Central memory CD8-positive, alpha-beta T cell (primary cell): ENCODE measurements around the gene ZER1.

ENCODE experiments used
- ATAC-seq: fragments of 150-1000 bp; cut with Tn5 transposase; replicated peaks from 2 replicates; pipeline ENCODE4 v1.10.0; 2022; ENCODE audit warnings: mild to moderate bottlenecking, moderate FRiP score, moderate number of reproducible peaks; ENCODE audit not compliant: poor library complexity, severe bottlenecking; ENCODE audit errors: extremely low read depth
- DNase-seq, 2 donors: peaks; one replicate each; pipeline ENCODE4 v3.0.0; 2021; ENCODE audit warnings: low spot score in 2 of 2
- H3K27ac Mint-ChIP-seq: one replicate; pipeline ENCODE4 v1.8.0; 2022; ENCODE audit warnings: low read depth, mild to moderate bottlenecking, moderate library complexity, mixed read lengths
- H3K27me3 Mint-ChIP-seq: one replicate; pipeline ENCODE4 v1.8.0; 2022; ENCODE audit warnings: mixed read lengths
- H3K36me3 Mint-ChIP-seq: one replicate; pipeline ENCODE4 v1.8.0; 2022; ENCODE audit warnings: mild to moderate bottlenecking, moderate library complexity, mixed read lengths; ENCODE audit not compliant: insufficient read depth
- H3K4me1 Mint-ChIP-seq: one replicate; pipeline ENCODE4 v1.8.0; 2022; ENCODE audit warnings: mixed read lengths
- H3K4me3 Mint-ChIP-seq: one replicate; pipeline ENCODE4 v1.8.0; 2022; ENCODE audit warnings: mild to moderate bottlenecking, moderate library complexity, mixed read lengths
- H3K9me3 Mint-ChIP-seq: one replicate; pipeline ENCODE4 v1.8.0; 2022; ENCODE audit warnings: mixed read lengths

Gene ZER1

DNA sequence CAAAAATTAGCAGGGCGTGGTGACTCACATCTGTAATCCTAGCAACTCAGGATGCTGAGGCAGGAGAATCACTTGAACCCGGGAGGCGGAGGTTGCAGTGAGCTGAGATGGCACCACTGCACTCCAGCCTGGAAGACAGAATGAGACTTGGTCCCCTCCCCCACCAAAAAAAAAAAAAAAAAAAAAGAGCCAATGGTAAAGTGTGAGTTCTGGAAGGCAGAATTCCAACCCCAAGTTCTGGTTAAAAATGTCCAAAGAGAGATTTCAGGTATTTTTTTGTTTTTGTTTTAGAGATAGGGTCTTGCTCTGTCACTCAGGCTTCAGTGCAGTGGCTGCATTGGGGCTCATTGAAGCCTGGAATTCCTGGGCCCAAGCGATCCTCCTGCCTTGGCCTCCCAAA is 84.3 kb downstream of the ZER1 start:
- no peaks in the 10 kb centered on the region for H3K9me3 Mint-ChIP-seq
- peak overlapping the region; percentile 81 for H3K4me3 Mint-ChIP-seq
- H3K27ac Mint-ChIP-seq, result peak overlapping the region; percentile 99
- peaks cover 28% of the 10 kb centered on the region for H3K36me3 Mint-ChIP-seq
- no peak for DNase-seq
- H3K4me1 Mint-ChIP-seq, result peaks cover 61% of the 10 kb centered on the region
- no peaks in the 10 kb centered on the region for H3K27me3 Mint-ChIP-seq
- no peak for ATAC-seq

DNA sequence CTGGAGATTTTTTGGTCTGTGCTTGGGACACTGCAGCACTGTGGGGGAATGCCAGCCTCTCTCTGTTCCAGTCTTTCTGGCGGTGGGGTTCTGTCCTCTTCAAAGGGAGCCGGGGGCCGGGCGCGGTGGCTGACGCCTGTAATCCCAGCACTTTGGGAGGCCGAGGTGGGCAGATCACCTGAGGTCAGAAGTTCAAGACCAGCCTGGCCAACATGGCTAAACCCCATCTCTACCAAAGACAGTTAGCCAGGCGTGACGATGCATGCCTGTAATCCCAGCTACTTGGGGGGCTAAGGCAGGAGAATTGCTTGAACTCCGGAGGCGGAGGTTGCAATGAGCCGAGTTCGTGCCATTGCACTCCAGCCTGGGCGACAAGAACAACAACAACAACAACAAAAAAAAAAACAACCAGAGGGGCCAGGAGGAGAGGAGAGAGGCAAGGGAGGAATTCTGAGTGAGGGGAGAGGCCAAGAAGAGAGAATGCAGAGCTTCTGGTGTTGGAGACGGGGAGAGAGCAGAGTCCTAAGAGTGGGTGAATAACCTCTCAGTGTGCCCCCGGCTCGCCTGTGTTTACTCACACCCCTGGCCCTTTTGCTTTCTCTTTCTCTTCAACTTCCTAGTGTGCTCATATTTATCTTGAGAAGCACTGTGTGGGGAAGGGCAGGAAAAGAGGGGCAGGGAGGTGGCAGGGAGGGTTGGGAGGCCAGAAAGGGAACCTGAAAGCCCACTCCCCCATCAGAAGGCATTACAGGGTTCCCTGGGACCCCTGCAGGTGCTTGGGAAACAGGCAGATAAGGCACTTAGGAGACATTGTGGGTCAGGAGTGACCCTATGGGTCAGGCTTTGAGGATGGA is 85.9 kb downstream of the ZER1 start:
- no peak for DNase-seq
- no peaks in the 10 kb centered on the region for H3K27me3 Mint-ChIP-seq
- H3K36me3 Mint-ChIP-seq, result peaks cover 14% of the 10 kb centered on the region
- peaks cover 51% of the 10 kb centered on the region for H3K4me1 Mint-ChIP-seq
- no peaks in the 10 kb centered on the region for H3K9me3 Mint-ChIP-seq
- peak overlapping the region; percentile 99 for H3K27ac Mint-ChIP-seq
- peak; percentile 24 for ATAC-seq
- H3K4me3 Mint-ChIP-seq, result peak overlapping the region; percentile 92

DNA sequence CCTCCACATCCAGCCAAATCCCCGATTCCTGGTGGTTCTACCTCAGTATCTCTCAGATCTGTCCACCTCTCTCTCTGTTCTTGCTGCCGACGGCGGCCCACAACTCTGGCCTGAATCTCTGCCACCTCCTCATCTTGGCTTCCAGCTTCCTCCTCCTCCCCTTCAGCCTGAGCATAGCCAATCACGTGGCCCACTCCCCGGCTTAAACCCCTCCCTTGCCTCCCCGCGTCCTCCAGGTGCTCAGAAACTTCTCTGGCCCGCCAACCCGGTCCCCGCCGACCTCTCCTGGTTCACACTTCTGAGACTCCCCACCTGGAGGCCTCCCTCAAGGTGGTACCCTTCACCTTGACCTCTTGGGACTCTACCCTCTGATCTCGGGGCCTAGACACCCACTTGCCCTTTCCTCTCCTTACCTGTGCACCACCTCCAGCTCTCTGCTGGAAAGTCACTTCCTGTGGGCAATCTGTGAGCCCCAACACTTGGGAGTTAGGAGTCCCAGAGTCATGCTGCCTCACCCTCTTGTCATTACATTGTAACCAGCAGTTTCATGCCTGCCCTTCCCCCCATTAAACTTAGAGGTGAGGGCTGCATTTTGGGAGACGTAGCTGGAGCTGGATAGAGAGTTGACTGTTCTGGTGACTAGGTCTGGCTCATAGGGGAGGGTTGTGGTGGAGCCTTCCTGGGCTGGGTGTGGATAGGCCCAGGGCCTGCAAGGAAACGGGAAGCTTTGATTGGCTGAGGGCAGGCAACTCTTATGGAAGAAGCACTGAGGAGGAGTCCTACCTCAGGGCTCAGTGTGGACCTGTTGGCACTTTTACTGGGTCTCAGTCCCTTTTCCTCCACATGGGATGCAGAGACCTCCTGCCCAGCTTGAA is 87.2 kb downstream of the ZER1 start:
- Mint-ChIP-seq H3K4me3 (peak overlapping the region; percentile 92), H3K27me3 (no peaks in the 10 kb centered on the region), H3K36me3 (peaks cover 11% of the 10 kb centered on the region), H3K27ac (peak overlapping the region; percentile 99), H3K9me3 (no peaks in the 10 kb centered on the region), H3K4me1 (peaks cover 45% of the 10 kb centered on the region)
- DNase-seq (peak; percentile 48 to 52), ATAC-seq (peak; percentile 50)

DNA sequence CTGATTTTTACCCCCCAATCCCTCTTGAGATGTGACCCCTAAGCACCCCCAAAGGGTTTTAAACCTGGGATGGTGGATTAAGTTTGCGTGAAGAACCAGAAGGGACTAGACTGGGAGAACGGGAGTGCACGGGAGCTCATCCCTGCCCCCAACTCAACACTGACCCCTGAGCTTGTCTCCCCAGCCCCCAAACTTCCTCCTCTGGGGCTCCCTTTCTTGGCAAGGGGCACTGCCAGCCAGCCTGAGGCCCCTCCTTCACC is 87.7 kb downstream of the ZER1 start:
- peaks cover 11% of the 10 kb centered on the region for H3K36me3 Mint-ChIP-seq
- no peaks in the 10 kb centered on the region for H3K27me3 Mint-ChIP-seq
- H3K27ac Mint-ChIP-seq, result peak overlapping the region; percentile 99
- no peaks in the 10 kb centered on the region for H3K9me3 Mint-ChIP-seq
- H3K4me1 Mint-ChIP-seq, result peaks cover 45% of the 10 kb centered on the region
- DNase-seq, result no peak
- H3K4me3 Mint-ChIP-seq, result peak overlapping the region; percentile 92
- no peak for ATAC-seq

DNA sequence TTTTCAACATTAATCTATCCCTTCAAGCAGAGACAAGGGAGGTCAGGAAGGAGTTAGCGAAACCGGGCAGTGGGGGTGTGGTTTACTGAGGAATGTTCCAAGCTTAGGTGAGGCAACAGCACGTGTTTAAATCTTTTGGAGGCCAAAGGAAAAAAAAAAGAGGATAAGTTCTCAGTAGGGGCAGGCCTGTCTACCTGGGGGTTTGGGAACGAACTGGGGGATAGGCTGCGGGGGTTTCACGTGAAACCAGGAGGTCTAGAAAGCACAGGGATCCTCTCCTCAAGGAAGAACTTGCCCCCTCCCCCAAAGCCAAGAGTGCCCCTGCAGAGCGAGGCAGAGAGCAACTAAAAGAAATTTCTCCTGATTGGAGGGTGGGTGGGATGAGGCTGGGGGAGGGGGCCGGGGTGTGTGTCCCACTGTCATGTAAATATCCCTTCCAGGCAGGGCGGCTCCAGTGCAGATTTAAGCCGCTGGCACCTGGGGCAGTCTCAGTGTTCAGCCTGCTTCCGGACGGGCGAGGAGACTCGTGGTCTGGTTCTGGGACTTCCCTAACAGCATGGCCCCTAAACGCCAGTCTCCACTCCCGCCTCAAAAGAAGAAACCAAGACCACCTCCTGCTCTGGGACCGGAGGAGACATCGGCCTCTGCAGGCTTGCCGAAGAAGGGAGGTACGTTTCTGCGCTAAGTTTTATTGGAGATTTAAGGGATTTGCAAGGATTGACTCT is 88.2 kb downstream of the ZER1 start:
- H3K27ac Mint-ChIP-seq, result peak overlapping the region; percentile 99
- peaks cover 45% of the 10 kb centered on the region for H3K4me1 Mint-ChIP-seq
- peak; percentile 31 for ATAC-seq
- H3K27me3 Mint-ChIP-seq, result no peaks in the 10 kb centered on the region
- no peak for DNase-seq
- peaks cover 10% of the 10 kb centered on the region for H3K36me3 Mint-ChIP-seq
- H3K4me3 Mint-ChIP-seq, result peak overlapping the region; percentile 92
- H3K9me3 Mint-ChIP-seq, result no peaks in the 10 kb centered on the region
